ENCODE results near the gene UBLCP1. TPM values are rescaled to one million over a fixed set of nuclear protein-coding genes. Genes with fewer than 3 reads are reported as not detected.

UBLCP1 gene
- total RNA-seq, result 36.4 and 37.9 TPM in 2 replicates

GRCh38 chr5:159262859-159263568 is at the start of gene UBLCP1:
Gene UBLCP1 (plus strand): TSS chr5:159263290. CDS start chr5:159268916, 5,626 bp downstream.

DNA sequence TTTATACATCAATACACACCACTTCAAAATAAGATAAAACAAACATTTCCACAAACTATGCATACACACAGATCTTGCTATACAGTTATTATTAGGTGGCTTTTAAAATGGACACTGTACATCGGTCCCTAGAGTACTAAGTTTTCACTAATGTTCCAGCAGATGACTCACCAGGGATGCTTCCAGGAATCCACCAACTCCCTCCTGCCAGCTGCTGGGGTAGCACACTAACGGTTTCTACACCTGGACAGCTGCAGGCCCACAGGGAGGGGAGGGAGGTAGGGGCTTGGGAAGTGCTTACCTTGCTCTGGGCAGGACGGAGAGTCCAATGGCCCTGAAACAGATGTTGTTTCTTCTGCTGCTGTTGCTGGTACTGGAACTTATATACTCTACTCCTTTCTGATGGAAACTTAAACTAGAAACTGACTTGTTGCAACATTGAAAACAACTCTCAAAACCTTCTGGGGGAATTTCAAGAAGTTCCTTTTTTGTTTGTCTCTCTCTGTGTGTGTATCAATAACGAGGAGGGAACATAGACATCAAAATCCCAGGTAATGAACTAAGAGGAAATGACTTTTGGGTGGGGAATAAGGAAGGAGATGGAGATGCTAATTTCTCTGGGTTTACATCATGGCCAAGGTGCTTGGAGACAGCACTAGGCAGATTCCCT is 67.2 kb downstream of the UBLCP1 start, which contains the start of gene IL12B:
TSS of gene IL12B (minus strand) at position 357 of the 670 bp plus-strand sequence. CDS start 3,705 bp downstream, outside the sequence.

Other genes with a start within 250 kb of the UBLCP1 start
- not detected in 2 replicates for gene EBF1, start 163.4 kb upstream of the UBLCP1 start, total RNA-seq
- gene RNF145, start 53.7 kb upstream of the UBLCP1 start, total RNA-seq, result 86.4 and 87.9 TPM in 2 replicates
- not detected in 2 replicates for gene IL12B, start 67.2 kb downstream of the UBLCP1 start, total RNA-seq

All from airway epithelial cell (primary cell).